HG03565 (cell line): ENCODE results near the gene GRWD1.
"Not testable (repeated sequence)": the region's sequence is repeated elsewhere in the genome, so short reads cannot be mapped to it uniquely, and the experiment has no call there.

Experiments
- ATAC-seq: cut with Tn5 transposase; IDR thresholded peaks from one replicate; pipeline ENCODE4 v1.9.1; 2021; ENCODE audit warnings: mild to moderate bottlenecking, moderate library complexity; ENCODE audit not compliant: unreplicated experiment

GRWD1 gene

GRCh38 chr19:48477698-48478338, 32.0 kb downstream of the GRWD1 start:
- ATAC-seq, result no peak

DNA sequence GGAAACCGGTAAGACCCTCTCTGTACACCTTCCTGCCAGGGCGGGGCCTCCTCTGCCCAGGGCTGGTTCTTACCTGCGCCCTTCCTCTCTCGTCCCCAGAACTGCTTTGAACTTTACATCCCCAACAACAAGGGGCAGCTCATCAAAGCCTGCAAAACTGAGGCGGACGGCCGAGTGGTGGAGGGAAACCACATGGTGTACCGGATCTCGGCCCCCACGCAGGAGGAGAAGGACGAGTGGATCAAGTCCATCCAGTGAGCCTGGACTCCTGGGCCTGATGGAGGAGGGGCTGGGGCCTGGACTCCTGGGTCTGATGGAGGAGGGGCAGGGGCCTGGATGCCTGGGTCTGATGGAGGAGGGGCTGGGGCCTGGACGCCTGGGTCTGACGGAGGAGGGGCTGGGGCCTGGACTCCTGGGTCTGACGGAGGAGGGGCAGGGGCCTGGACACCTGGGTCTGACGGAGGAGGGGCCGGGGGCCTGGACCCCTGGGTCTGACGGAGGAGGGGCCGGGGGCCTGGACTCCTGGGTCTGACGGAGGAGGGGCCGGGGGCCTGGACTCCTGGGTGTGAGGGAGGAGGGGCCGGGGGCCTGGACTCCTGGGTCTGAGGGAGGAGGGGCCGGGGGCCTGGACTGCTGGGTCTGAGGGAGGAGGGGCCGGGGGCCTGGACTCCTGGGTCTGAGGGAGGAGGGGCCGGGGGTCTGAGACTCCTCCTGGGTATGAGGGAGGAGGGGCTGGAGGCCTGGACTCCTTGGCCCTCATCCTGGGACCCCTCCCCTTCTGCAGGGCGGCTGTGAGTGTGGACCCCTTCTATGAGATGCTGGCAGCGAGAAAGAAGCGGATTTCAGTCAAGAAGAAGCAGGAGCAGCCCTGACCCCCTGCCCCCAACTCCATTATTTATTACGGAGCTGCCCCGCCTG, 32.8 kb downstream of the GRWD1 start:
- ATAC-seq, result no peak

DNA sequence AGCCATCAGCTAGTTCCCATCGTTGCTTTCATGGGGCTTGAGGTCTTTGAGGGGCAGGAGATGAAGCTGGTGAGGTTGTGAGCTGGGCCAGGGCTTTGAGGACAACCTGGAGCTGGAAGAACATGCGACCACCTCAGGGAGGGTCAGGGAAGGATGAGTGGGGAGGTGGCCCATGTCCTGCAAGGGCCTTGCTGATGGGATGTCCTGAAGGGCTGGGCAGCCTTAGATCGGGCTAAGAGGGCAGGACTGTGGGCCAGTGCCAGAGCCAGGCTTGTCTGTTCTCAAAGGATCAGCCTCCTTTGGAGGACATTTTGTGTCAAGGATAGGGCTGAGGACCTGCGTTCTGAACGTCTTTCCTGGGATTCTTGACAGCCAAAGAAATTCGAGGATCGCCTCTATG, 33.9 kb downstream of the GRWD1 start:
- no peak for ATAC-seq

GRCh38 chr19:48480183-48480557, 34.4 kb downstream of the GRWD1 start:
- ATAC-seq, result no peak

DNA sequence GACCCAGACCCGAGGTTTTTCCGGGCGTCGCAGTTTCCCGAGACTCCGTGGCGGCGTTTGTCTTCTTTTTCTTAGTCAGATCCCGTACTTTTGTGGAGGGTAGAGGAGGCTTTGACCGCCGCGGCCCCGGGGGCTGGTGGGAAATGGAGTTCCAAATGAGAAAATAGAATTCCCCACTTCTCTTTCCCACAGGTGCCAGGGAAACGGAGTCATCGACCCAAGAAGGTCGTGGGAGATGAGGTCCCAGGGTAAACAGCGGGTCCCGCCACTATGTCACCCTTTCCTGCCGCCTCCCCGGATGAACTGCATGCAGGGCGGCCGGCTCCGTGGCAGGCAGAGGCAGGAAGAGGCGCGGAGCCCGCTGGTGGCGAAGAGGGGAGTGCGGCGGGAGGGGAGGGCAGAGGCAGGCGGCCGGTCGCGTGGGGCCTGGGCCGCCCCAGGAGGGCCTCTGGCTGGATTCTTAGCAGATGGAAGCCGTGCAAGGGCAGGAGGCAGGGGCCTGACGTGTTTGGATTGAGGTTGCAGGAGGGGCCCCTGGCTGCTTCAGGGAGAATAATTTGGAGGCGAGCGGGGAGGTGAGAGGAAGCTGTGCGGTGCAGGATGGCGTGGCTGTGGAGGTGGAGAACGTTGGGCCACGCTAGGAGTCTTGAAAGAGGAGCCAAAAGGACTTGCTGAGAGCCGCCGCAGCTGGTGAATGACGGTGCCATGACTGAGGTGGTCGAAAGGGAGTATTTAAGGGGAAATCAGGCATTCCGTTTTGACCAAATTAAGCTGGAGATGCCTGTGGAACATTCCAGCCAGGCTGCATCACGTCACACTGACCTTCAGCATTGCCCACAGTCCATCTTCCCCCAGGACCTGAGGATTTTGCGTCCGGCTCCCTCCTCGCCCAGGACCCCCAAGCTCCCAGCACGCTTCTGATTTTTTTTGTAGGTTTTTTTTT, 35.0 kb downstream of the GRWD1 start:
- ATAC-seq, result no peak

GRCh38 chr19:48481846-48482639, 36.3 kb downstream of the GRWD1 start:
- ATAC-seq, result no peak

DNA sequence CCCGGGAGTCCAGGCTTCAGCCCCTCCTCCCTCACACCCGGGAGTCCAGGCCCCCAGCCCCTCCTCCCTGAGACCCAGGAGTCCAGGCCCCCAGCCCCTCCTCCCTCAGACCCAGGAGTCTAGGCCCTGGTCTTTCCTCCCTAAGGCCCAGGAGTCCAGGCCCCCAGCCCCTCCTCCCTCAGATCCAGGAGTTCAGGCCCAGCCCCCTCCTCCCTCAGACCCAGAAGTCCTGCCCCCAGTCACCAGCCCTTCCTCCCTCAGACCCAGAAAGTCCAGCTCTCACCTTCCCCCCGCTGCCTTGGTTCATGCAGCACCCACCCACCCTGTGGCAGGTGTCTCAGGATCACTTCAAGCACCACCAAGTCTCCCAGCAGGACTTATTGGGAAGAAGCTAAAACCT, 37.5 kb downstream of the GRWD1 start:
- ATAC-seq, result no peak

- no peak for ATAC-seq
Observed at GRCh38 chr19:48484247-48484893, 38.6 kb downstream of the GRWD1 start.

DNA sequence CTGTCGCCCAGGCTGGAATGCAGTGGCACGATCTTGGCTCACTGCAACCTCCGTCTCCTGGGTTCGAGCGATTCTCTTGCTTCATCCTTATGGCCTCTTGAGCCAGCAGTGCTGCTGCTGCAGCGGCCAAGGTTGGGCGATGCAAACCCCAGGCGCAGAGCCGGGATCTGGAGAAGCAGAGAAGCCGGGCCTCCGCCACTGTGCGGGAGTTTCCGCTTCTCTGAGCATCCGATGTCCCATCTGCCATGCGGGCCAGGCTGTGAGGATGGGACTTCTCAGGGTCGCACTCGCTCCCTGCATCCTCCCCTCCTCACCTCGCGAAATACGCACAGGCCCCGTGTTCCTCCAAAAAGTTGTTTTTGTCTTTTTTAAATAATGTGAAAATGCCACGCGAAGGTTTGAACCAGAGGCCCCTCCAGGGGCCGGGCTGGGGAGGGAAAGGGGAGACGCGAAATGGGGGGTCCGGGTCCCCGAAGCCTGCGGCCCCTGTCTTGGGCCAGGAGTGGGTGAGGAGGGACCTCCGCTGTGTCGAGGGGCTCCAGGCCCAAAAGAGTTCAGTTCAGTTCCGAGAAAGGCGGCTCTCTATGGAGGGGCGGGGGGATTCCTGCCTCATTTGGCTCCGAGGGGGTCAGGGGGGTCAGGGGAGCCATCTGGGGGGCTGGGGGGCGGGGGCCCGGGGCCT, 39.3 kb downstream of the GRWD1 start:
- no peak for ATAC-seq

GRCh38 chr19:48486706-48487105, 40.9 kb downstream of the GRWD1 start:
- not testable (repeated sequence) for ATAC-seq

GRCh38 chr19:48487544-48487943, 41.8 kb downstream of the GRWD1 start:
- no peak for ATAC-seq

GRCh38 chr19:48487948-48488347, 42.2 kb downstream of the GRWD1 start:
- ATAC-seq, result no peak

GRCh38 chr19:48488478-48488877, 42.7 kb downstream of the GRWD1 start:
- not testable (repeated sequence) for ATAC-seq

DNA sequence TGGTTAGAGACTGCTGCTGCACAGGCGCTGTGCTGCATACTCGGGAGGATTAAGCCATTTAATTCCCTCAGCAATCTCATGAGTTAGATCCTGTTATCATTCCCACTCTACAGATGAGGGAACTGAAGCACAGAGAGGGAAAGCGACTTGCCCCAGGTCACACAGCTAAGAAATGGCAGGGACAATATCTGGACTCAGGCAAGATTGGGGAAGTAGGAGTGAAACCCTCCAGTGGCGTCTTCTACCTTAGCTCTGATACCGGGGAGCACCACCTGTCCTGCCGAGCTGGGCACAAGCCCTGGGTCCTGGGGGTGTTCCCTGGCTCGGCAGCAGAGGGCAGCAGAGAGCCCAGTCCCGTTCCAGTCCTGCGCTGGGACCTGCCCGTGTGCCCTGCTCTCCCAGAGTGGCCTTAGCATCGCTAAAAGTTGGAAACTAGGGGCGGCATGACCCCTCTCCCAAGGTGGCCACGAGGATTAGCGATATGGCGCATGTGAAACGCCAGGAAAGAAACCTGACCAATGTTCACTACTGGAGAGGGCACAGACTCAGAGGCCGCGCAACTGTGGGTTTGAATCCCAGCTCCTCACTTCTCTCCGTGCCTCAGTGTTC, 43.9 kb downstream of the GRWD1 start:
- ATAC-seq, result no peak

GRCh38 chr19:48490981-48491792, 45.4 kb downstream of the GRWD1 start:
- ATAC-seq, result no peak

DNA sequence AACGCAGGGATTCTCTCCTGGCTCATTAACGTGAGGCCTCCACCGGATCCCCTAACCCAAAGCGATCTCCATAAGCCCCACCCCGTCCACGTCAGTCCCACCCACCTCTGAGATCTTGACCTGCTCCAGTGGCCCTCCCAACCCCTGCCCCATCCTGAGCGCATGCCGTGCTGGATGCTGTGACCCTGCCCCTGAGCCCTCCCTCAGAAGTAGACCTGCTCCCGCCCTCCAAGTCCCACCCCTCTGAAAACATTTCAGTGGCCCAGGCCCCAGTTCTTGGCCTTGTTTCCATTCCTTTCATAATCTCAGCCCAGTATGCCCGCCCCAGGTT, 46.0 kb downstream of the GRWD1 start:
- no peak for ATAC-seq

- peak; percentile 52 for ATAC-seq
Observed at GRCh38 chr19:48492925-48493717, 47.3 kb downstream of the GRWD1 start.
